ENCODE results near the gene CD247.

Gene CD247

GRCh38 chr1:167434306-167434705 is 84.0 kb downstream of the CD247 start:
- no peak for FAIRE-seq

- no peak for FAIRE-seq
Observed at GRCh38 chr1:167433884-167434283, 84.4 kb downstream of the CD247 start.

DNA sequence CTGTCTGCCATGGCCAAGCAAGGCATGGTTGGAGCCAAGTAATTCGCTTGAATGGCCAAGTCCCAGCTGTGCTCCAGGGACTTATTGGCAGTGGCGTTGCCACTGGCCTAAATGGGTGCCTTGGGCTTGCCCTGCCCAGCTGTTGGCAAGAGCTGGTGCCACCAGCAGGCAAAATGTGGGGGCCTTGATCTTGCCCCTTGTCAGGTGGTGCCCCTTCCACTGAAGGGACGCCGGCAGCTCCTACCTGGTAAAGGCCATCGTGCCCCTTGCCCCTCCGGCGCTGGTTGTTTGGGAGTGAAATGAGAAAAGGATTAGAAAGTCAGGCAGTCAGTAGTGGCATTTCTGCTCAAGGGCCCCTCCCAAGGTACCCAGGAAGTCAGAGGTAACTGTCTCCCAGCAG is 85.5 kb downstream of the CD247 start:
- FAIRE-seq, result no peak

DNA sequence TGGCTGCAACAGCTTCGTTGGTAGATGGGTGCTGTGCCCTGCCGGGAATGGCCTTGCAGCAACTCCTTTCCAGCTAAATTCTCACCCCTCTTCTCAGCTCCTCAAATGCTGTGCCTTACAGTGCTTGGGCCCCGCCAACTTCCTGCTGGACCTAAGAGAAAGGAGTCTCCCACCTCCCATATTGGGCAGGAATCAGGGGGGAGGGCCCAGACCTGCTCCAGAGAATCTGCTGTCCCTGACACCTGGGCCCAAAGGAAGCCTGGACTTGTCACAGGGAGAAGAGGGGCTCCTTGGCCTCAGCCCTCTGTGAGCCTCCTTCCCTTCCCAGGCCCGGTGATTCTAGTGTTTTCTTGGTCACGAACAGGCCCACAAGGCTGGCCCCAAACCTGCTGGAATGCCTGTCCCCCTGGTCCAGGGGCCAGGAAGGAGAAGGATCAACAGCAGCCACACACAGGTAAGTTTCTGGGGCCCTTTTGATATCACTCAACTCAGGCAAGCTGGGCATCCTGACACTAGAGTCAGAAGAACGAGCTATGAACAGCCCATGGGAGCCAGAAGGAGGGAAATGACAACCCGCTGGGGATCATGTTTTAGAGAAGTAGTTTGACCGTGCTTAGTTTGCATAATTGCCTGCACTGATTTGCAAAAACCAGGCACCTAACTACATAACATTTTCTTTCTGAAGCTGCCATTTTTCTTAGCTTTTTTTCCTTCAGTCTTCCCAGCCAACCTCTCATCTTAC is 86.2 kb downstream of the CD247 start:
- FAIRE-seq, result no peak

GRCh38 chr1:167431261-167431908 is 86.9 kb downstream of the CD247 start:
- no peak for FAIRE-seq

GRCh38 chr1:167430849-167431242 is 87.5 kb downstream of the CD247 start:
- no peak for FAIRE-seq

DNA sequence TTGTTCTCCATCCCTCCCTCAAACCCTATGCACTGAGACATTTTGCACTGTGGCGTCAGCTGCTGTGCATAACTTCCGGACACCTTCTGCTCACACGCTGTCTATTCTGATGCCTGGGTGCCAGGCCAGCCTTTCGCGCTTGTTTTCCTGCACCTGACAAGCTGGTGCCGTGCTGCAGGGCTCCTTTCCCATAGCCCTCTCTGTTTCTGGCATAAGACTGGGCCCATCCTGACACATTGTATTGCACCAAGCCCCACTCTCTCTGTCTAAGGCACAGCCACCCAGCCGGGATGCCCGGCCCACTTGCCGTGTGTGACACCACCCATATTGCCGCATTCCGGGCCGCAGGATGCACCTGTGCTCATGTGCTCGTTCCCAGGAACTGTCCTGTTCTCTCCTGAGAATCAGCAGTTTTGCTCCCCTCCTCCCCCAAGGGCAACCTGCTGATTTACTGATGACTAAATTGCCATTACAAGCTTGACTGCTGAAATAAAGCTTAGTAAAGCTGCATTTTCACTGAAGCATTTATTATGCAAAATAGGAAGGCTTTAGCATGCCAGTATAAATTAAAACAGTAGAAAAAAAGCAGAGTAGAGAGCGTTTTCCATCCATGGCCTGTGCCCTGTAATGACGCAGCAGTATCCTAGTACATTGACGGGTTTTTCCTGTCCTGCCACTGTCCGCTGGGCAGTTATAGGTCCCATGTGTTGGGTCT is 88.0 kb downstream of the CD247 start:
- FAIRE-seq, result no peak

DNA sequence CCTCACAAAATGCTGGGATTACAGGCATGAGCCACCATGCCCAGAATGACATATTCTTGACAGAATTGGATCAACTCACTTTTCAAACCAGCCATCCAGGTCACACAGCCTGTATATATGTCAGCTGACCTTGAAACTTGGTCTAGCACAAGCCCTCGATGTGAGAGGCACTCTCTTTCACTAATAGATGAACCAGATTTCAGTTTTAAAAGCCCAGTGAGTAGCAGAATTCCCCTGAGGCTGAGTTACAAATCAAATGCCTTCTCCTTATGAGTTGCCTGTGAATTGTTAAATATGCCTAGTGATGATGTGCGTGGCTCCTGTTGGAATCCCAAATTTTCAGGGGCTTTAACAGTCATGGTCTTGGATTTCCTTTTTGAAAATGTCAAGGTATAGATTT is 88.7 kb downstream of the CD247 start:
- no peak for FAIRE-seq

- no peak for FAIRE-seq
Observed at GRCh38 chr1:167428395-167428794, 89.9 kb downstream of the CD247 start.

- no peak for FAIRE-seq
Observed at GRCh38 chr1:167427848-167428247, 90.5 kb downstream of the CD247 start.

DNA sequence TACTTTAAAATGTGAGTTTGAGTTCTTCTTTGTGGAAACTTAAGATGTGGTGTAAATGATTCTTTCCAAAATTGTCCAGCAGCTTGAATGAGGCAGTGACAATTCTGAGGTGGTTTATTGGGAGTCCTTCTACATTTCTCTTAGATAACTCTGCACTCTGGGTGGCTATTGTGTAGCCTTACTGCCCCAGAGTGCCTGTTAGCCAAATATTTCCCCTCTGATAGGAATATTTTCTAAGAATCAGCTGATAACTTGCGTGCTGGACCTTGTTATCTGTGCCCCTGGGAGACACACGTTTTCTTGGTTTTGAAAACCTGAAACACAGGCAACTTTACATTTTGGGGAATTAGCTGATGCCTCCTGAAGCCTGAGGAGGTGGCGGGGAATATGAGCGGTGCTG is 91.6 kb downstream of the CD247 start:
- FAIRE-seq, result no peak

DNA sequence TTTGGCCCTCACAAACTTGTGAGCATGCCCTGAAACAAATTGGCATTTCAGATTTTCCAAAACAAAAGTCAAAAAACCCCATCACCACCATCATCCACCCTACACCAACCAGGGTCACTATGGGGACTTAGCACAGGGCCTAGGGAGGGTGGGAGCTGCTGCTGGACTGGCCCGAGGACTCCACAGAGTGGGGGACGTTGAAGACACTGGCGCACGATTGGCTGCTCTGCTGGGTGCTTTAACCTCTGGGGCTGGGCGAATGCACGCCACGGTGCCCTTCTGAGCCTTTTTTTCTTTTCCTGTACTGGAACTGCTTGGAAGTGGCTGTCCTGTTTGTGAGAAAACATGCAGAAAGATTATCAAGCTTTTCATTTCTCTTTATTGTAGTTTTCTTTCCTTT is 92.8 kb downstream of the CD247 start:
- FAIRE-seq, result no peak

- no peak for FAIRE-seq
Observed at GRCh38 chr1:167423684-167424619, 94.4 kb downstream of the CD247 start.

DNA sequence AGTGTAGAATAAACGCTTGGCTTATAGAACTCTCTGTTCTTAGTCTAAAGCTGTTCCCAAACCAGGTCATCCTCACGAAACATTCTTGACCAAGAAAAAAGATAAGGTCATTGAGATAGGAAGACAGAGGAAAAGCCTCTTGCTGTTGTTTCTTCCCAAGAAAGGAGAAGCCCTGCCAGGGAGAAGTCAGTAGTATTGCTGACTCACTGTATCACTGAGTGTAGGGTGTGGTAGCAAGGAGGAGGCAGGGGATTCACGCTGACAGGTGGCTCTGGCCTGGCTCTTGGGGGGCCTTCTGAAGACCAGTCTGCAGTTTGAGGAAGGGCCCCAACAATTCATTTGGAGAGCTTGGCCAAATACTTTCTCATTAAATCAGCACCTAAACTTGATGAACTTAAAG is 97.8 kb downstream of the CD247 start:
- no peak for FAIRE-seq

DNA sequence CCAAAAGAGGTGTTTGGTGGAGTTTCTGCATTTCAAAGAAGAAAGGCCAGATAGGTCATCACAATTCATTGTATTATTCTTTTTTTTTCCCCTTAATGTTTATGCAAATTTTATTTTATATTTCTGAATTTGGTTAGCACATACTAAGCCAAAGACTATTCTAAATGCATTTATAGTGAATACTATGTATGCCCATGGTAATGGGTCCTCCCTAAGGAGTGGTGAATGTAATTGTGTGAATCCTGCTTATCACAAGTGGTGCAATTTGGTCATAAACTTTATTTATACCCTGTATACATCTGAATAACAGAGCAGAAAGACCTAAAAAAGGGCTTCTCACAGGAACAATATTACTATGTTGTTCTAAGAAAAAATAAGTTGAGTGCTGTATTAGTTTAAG is 99.1 kb downstream of the CD247 start:
- FAIRE-seq, result no peak

DNA sequence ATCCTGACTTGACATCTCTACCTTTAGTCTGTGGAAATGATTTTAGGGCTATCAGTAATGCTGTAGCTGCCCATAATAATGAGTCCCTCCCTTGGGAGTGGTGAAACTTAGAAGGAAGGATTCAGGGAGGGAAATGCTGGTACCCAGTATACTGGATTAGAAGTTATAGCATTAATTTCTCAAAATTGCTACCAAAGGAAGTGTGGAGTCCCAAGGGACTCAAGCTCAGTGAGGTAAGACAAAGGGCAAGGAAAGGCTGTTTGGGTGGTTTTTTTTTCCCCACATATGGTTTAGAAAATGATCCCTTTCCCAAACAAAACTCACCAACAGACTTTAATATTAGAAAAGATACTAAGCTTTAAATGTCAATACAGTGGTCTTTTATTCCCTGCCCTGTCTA is 99.9 kb downstream of the CD247 start:
- FAIRE-seq, result no peak

DNA sequence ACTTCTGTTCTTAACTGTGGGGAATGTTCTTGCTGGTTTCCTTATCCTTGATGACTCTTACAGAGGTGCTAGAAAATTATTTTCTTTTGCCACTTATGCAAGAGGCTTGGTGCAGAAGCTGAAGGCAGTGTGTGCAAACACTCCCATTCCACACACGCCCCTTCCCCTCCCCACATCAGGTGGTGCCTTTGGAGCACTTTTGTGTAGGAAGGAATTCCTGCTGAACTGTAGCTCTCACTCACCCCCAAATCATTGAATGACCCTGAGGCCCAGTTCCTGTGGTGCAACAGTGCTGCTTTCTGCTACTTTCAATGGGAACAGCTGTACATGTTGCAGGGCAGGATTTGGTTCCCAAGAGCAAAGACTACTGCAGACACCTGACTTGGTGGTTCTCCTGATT is 101.8 kb downstream of the CD247 start:
- no peak for FAIRE-seq

DNA sequence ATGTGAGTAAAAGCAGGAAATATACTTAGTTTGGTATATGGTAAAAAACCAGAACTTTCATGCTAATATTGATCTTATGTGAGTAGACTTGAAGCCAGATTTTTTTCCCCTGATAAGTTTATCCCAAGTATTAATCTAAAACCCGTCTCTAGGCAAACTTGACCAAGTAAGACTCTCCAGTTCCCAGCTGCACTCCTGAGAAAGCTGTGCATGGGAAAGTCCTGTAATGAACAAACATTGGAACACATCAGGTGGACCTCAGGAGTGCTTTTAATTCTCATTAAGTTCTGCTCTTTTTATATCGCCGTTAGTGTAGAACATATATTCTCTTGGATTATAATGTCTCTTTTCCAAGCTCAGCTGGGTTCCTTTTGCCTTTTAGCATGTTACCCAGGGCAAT is 105.0 kb downstream of the CD247 start:
- no peak for FAIRE-seq

GRCh38 chr1:167412920-167413319 is 105.4 kb downstream of the CD247 start:
- no peak for FAIRE-seq

DNA sequence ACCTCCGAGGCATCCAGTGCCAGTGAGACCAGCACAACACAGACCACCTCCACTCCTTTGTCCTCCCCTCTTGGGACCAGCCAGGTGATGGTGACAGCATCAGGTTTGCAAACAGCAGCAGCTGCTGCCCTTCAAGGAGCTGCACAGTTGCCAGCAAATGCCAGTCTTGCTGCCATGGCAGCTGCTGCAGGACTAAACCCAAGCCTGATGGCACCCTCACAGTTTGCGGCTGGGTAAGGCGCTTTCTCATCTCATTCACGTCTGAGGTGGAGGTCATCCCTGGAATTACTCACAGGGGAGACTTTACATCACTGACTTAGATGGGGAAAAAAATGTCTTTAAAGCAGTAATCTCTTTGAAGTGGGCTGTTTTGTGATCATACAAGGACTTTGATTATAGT is 106.3 kb downstream of the CD247 start:
- no peak for FAIRE-seq

GRCh38 chr1:167409183-167409582 is 109.1 kb downstream of the CD247 start:
- peak; percentile 5 for FAIRE-seq

DNA sequence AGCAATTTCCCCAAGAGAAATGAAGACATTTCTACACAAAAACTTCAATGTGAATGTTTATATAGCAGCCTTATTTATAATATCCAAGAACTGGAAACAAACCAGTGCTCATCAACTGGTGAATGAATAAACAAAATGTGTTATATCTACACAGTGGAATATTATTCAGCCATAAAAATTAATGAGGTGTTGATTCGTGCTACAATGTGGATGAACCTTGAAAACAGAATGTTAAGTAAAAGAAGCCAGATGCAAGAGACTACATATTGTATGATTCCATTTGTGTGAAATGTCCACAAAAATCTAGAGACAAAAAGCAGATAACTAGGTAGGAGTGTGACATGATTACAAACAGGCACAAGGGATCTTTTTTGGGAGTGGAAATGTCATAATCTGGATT is 110.0 kb downstream of the CD247 start:
- FAIRE-seq, result no peak

DNA sequence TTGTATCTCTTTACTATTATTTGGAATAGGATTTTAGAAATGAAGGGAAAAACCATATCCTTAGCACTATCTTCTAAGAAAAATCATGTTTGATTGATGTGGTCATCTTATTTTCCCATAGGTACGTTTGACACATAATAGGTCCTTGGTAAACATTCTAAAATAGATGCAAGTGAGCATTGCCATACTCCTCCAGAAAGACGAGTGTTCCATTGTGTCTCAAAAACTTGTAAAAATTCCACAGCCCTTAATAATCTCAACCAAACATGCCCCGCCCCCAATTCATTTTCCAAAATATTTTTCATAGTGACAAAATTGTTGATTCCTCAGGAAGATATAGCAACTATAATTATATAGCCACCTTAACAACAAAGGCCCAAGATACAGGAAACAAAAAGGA is 113.4 kb downstream of the CD247 start:
- no peak for FAIRE-seq

Data from colon (tissue), 2 donors.